Immature natural killer cell (primary cell): ENCODE results near the gene CDC20. TPM values are rescaled to one million over a fixed set of nuclear protein-coding genes. Genes with fewer than 3 reads are reported as not detected.

Experiments used
- DNase-seq, 3 donors: peaks; one replicate each; pipeline ENCODE4 v3.0.0; 2022; ENCODE audit warnings: mixed read lengths in 1 of 3
- H3K27ac Mint-ChIP-seq, 6 donors: one replicate each; pipeline ENCODE4 v1.8.0; 2020; ENCODE audit warnings: mixed read lengths in 6 of 6, mild to moderate bottlenecking in 5 of 6, inconsistent platforms in 4 of 6, moderate library complexity in 3 of 6
- H3K27me3 Mint-ChIP-seq, 3 donors: one replicate each; pipeline ENCODE4 v1.8.0; 2020 to 2021; ENCODE audit warnings: low read depth in 3 of 3, mild to moderate bottlenecking in 3 of 3, mixed read lengths in 3 of 3, moderate library complexity in 3 of 3, inconsistent platforms in 1 of 3
- H3K36me3 Mint-ChIP-seq, 3 donors: one replicate each; pipeline ENCODE4 v1.8.0; 2020; ENCODE audit warnings: mixed read lengths in 3 of 3, inconsistent platforms in 2 of 3, mild to moderate bottlenecking in 2 of 3
- H3K4me1 Mint-ChIP-seq, 2 donors: one replicate each; pipeline ENCODE4 v1.8.0; 2020; ENCODE audit warnings: inconsistent platforms in 2 of 2, mild to moderate bottlenecking in 2 of 2, mixed read lengths in 2 of 2, moderate library complexity in 1 of 2
- H3K4me3 Mint-ChIP-seq, 5 donors: one replicate each; pipeline ENCODE4 v1.8.0; 2020; ENCODE audit warnings: mild to moderate bottlenecking in 5 of 5, mixed read lengths in 5 of 5, inconsistent platforms in 3 of 5, moderate library complexity in 3 of 5
- H3K9me3 Mint-ChIP-seq, 6 donors: one replicate each; pipeline ENCODE4 v1.8.0; 2020; ENCODE audit warnings: mild to moderate bottlenecking in 6 of 6, mixed read lengths in 6 of 6, inconsistent platforms in 4 of 6, moderate library complexity in 3 of 6
- polyA plus RNA-seq, 3 donors: library from polyadenylated mRNA; unstranded; fragments of 300-500 nt; fragmentation: Illumina TruSeq; gene quantifications; one replicate each; pipeline ENCODE4 v1.2.3, GENCODE V29; 2021

CDC20 gene
- polyA plus RNA-seq, 3 donors from 2014 or later, result 0.69 to 4.0 (median 3.0) TPM

GRCh38 chr1:43354471-43354870, 4.3 kb upstream of the CDC20 start:
- Mint-ChIP-seq H3K4me1 (peaks cover 15 to 16% of the 10 kb centered on the region in 2 donors), H3K4me3 (no peak overlapping the region), H3K27ac (peak overlapping the region in 1 of 6 donors; percentile 68), H3K27me3 (peaks cover 0 to 3% (median 3%) of the 10 kb centered on the region in 3 donors), H3K36me3 (no peaks in the 10 kb centered on the region), H3K9me3 (no peaks in the 10 kb centered on the region)
- DNase-seq, result no peak

DNA sequence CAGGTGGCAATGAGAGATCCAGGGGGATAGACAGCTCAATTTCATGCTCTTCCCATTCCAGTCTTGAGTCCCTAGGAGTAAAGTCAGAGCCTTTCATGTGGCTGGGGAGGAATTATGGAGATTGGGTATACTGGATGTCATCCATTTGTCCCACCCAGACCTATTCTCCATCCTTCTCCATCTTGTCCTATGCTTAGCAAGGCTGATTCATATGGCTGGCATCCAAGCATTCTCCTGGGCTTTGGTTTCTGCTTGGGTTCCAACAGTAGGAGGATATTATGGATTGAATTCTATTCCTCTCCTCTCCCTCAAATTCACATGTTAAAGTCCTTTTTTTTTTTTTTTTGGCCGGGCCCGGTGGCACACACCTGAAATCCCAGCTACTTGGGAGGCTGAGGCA, 3.8 kb upstream of the CDC20 start:
- DNase-seq, result no peak
- Mint-ChIP-seq H3K36me3 (no peaks in the 10 kb centered on the region), H3K27ac (no peak overlapping the region), H3K9me3 (no peaks in the 10 kb centered on the region), H3K27me3 (peaks cover 0 to 3% (median 2%) of the 10 kb centered on the region in 3 donors), H3K4me3 (no peak overlapping the region), H3K4me1 (peaks cover 17 to 20% of the 10 kb centered on the region in 2 donors)

DNA sequence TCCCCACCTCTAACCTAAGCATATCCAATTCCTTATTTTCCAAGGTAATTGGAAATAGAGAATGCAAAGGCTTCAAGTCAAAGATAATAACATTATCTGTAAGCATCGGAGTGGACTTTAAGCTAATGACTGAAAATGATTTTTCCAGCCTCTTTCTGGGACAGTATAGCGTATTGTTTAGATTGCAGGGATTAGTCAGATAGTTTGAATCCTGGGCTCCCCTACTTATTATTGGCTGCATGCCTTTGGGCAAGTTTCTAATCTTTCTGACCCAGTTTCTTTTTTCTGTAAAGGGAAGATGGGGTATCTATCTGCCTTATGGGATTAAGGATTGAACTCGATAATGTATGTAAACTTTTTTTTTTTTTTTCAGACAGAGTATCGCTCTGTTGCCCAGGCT, 1.5 kb upstream of the CDC20 start:
- H3K4me1 Mint-ChIP-seq, result peaks cover 18 to 29% of the 10 kb centered on the region in 2 donors
- DNase-seq, result no peak
- peaks cover 0 to 5% (median 2%) of the 10 kb centered on the region in 3 donors for H3K27me3 Mint-ChIP-seq
- H3K27ac Mint-ChIP-seq, result peak overlapping the region in 1 of 6 donors; percentile 34
- peak overlapping the region in 4 of 5 donors; percentile 26 to 90 (median 44) for H3K4me3 Mint-ChIP-seq
- H3K9me3 Mint-ChIP-seq, result no peaks in the 10 kb centered on the region
- H3K36me3 Mint-ChIP-seq, result peaks cover 5 to 9% (median 6%) of the 10 kb centered on the region in 3 donors

DNA sequence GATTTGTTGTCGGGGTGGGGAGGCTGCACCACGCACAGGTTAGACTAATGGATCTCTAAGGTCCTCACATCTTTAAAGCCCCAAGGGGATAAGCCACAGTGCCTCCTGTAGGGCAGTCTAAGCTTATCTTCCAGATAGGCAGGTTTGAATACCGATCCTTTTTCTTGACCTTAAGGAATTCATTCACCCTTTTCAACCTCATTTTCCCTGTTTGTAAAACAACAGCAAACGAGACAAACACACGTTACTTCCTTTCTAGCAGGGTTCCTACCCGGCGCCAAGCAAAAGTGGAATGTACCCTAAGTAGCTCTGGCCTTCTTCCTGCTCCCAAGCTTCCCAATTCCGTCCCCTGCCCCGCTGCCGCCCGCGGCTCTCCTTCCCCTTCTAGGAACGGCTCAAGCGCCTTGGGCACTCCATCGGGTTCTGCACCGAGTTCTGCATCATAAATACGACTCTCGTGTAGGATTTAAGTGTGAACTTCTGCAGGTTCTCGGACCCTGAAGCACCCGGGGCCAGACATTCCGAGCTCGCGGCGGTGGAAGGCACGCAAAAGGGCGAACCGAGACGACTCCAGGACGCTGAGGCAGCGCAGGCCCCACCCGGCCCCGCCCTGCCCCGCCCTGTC, 548 bp upstream of the CDC20 start:
- Mint-ChIP-seq H3K9me3 (no peaks in the 10 kb centered on the region), H3K27ac (peak overlapping the region; percentile 80 to 93 (median 87)), H3K27me3 (peaks cover 0 to 5% (median 2%) of the 10 kb centered on the region in 3 donors), H3K36me3 (peaks cover 5 to 13% (median 10%) of the 10 kb centered on the region in 3 donors), H3K4me3 (peak overlapping the region; percentile 90 to 95 (median 91)), H3K4me1 (peaks cover 18 to 29% of the 10 kb centered on the region in 2 donors)
- DNase-seq, result peak; percentile 10 to 20 (median 13)

GRCh38 chr1:43359696-43360095, 915 bp downstream of the CDC20 start:
- Mint-ChIP-seq H3K4me3 (peak overlapping the region; percentile 67 to 91 (median 90)), H3K27ac (peak overlapping the region in 2 of 6 donors; percentile 35 to 51), H3K9me3 (no peaks in the 10 kb centered on the region), H3K4me1 (peaks cover 21 to 29% of the 10 kb centered on the region in 2 donors), H3K36me3 (peaks cover 5 to 22% (median 10%) of the 10 kb centered on the region in 3 donors), H3K27me3 (peaks cover 2 to 5% (median 3%) of the 10 kb centered on the region in 3 donors)
- no peak for DNase-seq

GRCh38 chr1:43360616-43361015, 1.8 kb downstream of the CDC20 start:
- H3K4me1 Mint-ChIP-seq, result peaks cover 29 to 38% of the 10 kb centered on the region in 2 donors
- no peaks in the 10 kb centered on the region for H3K9me3 Mint-ChIP-seq
- DNase-seq, result no peak
- peaks cover 10 to 28% (median 10%) of the 10 kb centered on the region in 3 donors for H3K36me3 Mint-ChIP-seq
- H3K27ac Mint-ChIP-seq, result peak overlapping the region in 3 of 6 donors; percentile 2 to 76 (median 33)
- peaks cover 2 to 5% (median 3%) of the 10 kb centered on the region in 3 donors for H3K27me3 Mint-ChIP-seq
- peak overlapping the region in 2 of 5 donors; percentile 5 to 35 for H3K4me3 Mint-ChIP-seq

- no peaks in the 10 kb centered on the region for H3K9me3 Mint-ChIP-seq
- no peak for DNase-seq
- H3K36me3 Mint-ChIP-seq, result peaks cover 10 to 31% (median 10%) of the 10 kb centered on the region in 3 donors
- peak overlapping the region in 5 of 6 donors; percentile 3 to 80 (median 33) for H3K27ac Mint-ChIP-seq
- H3K27me3 Mint-ChIP-seq, result peaks cover 3 to 7% (median 6%) of the 10 kb centered on the region in 3 donors
- no peak overlapping the region for H3K4me3 Mint-ChIP-seq
- H3K4me1 Mint-ChIP-seq, result peaks cover 41 to 50% of the 10 kb centered on the region in 2 donors
Measured at GRCh38 chr1:43363283-43363934, 4.6 kb downstream of the CDC20 start.

DNA sequence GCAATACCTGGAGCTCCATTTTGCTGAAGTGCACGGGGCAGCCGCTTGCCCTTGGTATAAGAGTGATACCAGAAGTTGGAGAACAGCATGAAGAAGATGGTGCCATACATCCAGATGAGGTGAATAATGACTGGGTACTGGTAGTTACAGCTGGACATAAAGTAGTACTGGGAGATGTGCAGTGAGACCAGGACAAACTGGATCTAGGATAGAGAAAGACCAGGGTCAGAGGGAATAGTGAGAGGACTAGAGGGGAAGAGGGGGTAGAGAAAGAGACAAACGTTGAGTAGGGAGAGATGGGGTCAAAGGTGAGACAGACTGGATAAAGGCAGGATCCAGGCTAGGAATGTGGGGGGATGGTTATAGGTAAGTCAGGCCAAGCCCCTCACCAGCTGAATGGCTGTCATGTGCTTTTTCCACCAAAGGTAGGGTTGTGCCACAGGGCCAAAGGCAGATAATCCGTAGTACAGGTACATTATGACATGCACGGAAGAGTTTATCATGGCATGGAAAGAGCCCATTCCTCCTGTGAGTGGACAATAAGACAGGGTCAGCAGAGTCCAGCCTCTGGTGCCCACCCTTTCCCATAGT, 5.2 kb downstream of the CDC20 start:
- no peak overlapping the region for H3K4me3 Mint-ChIP-seq
- H3K36me3 Mint-ChIP-seq, result peaks cover 10 to 31% (median 10%) of the 10 kb centered on the region in 3 donors
- H3K27me3 Mint-ChIP-seq, result peaks cover 3 to 7% (median 5%) of the 10 kb centered on the region in 3 donors
- no peaks in the 10 kb centered on the region for H3K9me3 Mint-ChIP-seq
- H3K27ac Mint-ChIP-seq, result peak overlapping the region in 5 of 6 donors; percentile 5 to 68 (median 25)
- DNase-seq, result no peak
- H3K4me1 Mint-ChIP-seq, result peaks cover 45 to 50% of the 10 kb centered on the region in 2 donors

DNA sequence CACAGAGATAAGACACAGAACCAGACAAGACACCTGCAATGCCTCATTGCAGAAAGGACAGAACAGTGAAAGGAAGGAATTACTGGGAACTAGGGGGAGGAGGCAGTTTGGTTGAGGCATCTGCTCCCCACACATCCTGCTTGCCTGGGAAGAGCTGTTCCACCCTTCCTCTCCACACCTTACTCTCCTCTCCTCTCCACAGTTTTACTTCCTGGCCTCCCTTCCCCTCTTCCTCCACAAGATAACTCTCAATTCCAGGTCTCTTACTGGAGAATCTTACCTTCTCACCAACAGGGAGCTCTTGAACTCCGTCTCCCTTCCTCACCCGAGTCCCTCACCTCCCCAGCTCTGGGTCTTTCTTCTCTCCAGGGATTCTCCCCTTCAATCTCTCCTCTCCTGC, 6.9 kb downstream of the CDC20 start:
- peaks cover 41 to 47% of the 10 kb centered on the region in 2 donors for H3K4me1 Mint-ChIP-seq
- DNase-seq, result no peak
- H3K4me3 Mint-ChIP-seq, result peak overlapping the region; percentile 50 to 89 (median 85)
- peaks cover 3 to 7% (median 5%) of the 10 kb centered on the region in 3 donors for H3K27me3 Mint-ChIP-seq
- H3K9me3 Mint-ChIP-seq, result no peaks in the 10 kb centered on the region
- H3K27ac Mint-ChIP-seq, result peak overlapping the region; percentile 61 to 89 (median 84)
- H3K36me3 Mint-ChIP-seq, result peaks cover 10 to 31% (median 10%) of the 10 kb centered on the region in 3 donors

DNA sequence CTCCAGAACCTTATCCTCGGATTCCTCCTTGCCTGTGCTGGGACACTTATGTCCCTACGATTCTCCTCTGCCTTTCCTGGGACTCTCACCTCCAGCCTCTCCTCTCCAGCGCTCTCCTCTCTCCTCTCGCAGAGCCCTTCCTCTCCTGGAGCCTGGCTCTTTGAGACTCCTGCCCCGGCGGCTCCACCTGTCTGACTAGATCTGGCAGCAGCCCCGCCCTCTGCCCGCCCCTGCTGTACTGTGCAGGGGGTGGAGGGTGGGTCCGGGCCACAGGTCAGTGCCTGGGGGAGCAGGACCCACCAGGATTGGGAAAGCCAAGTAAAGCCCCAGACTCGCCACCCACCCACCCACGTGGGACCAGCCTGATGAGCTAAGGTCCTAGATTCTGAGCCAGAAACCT, 7.4 kb downstream of the CDC20 start:
- Mint-ChIP-seq H3K27me3 (peaks cover 3 to 7% (median 5%) of the 10 kb centered on the region in 3 donors), H3K9me3 (no peaks in the 10 kb centered on the region), H3K27ac (peak overlapping the region; percentile 84 to 89 (median 86)), H3K4me1 (peaks cover 44 to 50% of the 10 kb centered on the region in 2 donors), H3K36me3 (peaks cover 9 to 31% (median 9%) of the 10 kb centered on the region in 3 donors), H3K4me3 (peak overlapping the region; percentile 85 to 89 (median 88))
- no peak for DNase-seq

DNA sequence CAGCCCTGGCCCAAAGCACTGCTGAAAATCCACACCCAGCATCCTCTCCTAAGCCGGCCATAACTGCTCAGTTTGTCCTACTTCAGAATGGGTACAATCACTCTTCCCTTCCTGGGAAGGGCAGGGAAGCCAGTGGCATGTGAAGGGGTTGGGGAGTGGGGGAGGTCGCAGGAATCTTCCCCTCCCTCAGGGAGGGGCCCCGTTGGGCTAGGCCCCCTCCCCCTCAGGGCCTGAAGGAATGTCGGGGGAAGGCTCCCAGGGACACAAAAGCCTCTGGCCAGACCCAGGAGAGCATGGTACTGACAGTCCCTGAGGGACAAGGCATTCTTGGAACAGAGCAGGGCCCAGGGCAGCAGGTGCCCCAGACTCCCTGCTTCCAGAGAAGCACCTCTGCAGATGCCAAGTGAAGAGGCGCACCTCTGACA, 7.8 kb downstream of the CDC20 start:
- Mint-ChIP-seq H3K4me3 (peak overlapping the region; percentile 85 to 89 (median 88)), H3K4me1 (peaks cover 44 to 47% of the 10 kb centered on the region in 2 donors), H3K36me3 (peaks cover 5 to 28% (median 5%) of the 10 kb centered on the region in 3 donors), H3K27me3 (peaks cover 3 to 7% (median 5%) of the 10 kb centered on the region in 3 donors), H3K27ac (peak overlapping the region; percentile 78 to 91 (median 88)), H3K9me3 (no peaks in the 10 kb centered on the region)
- DNase-seq, result no peak

- H3K9me3 Mint-ChIP-seq, result no peaks in the 10 kb centered on the region
- DNase-seq, result peak; percentile 50 to 62 (median 59)
- peaks cover 44 to 45% of the 10 kb centered on the region in 2 donors for H3K4me1 Mint-ChIP-seq
- H3K27me3 Mint-ChIP-seq, result peaks cover 3 to 7% (median 3%) of the 10 kb centered on the region in 3 donors
- H3K4me3 Mint-ChIP-seq, result peak overlapping the region; percentile 85 to 89 (median 88)
- peaks cover 4 to 22% (median 5%) of the 10 kb centered on the region in 3 donors for H3K36me3 Mint-ChIP-seq
- H3K27ac Mint-ChIP-seq, result peak overlapping the region; percentile 78 to 91 (median 88)
Measured at GRCh38 chr1:43367026-43367903, 8.5 kb downstream of the CDC20 start.
